GM18858 (cell line): ENCODE data around the gene MLN.

ENCODE experiments used
- ATAC-seq: cut with Tn5 transposase; IDR thresholded peaks from one replicate; pipeline ENCODE4 v1.9.1; 2021; ENCODE audit not compliant: unreplicated experiment

Gene MLN

GRCh38 chr6:33756211-33756954 is 47.4 kb downstream of the MLN start:
- ATAC-seq = no peak

- no peak for ATAC-seq
These were observed 48.5 kb downstream of the MLN start for GRCh38 chr6:33755070-33755869.

GRCh38 chr6:33754222-33754621 is 49.6 kb downstream of the MLN start:
- no peak for ATAC-seq

GRCh38 chr6:33752646-33753015 is 51.2 kb downstream of the MLN start:
- no peak for ATAC-seq

- no peak for ATAC-seq
These were observed 51.8 kb downstream of the MLN start for GRCh38 chr6:33751771-33752645.

GRCh38 chr6:33750244-33750991 is 53.4 kb downstream of the MLN start:
- ATAC-seq = no peak

GRCh38 chr6:33749401-33749800 is 54.4 kb downstream of the MLN start:
- no peak for ATAC-seq

- ATAC-seq = no peak
These were observed 55.0 kb downstream of the MLN start for GRCh38 chr6:33748841-33749240.

GRCh38 chr6:33747823-33748222 is 56.0 kb downstream of the MLN start:
- ATAC-seq = no peak

- ATAC-seq = no peak
These were observed 57.1 kb downstream of the MLN start, which contains the start of gene IP6K3 for GRCh38 chr6:33746651-33747100. TSS of gene IP6K3 (minus strand) at chr6:33746905. CDS start at chr6:33735476, 11,429 bp downstream.

- ATAC-seq = no peak
These were observed 57.7 kb downstream of the MLN start for GRCh38 chr6:33746036-33746600.

- ATAC-seq = no peak
These were observed 58.3 kb downstream of the MLN start for GRCh38 chr6:33745548-33745947.

- no peak for ATAC-seq
These were observed 58.8 kb downstream of the MLN start for GRCh38 chr6:33744895-33745546.
